BJ (cell line): ENCODE measurements around the gene CA10. TPM values are rescaled to one million over a fixed set of nuclear protein-coding genes. Genes with fewer than 3 reads are reported as not detected.

Experiments used
- CTCF ChIA-PET: fragments of 350-600 bp; formaldehyde crosslinking; extraction: SDS; loops from one replicate; lab custom pipeline; 2021; ENCODE audit warnings: antibody characterized with exemption, inconsistent platforms; lab: Yijun Ruan, JAX
- POLR2A ChIA-PET: fragments of 300-600 bp; sonication (Branson Sonifier 250); formaldehyde crosslinking; extraction: SDS; loops from one replicate; lab custom pipeline; 2021; ENCODE audit warnings: antibody characterized with exemption; lab: Charles Lee
- DNase-seq: peaks from one replicate; pipeline ENCODE4 v3.0.0-alpha.2; 2011; ENCODE audit warnings: low read depth
- H3K27me3 ChIP-seq: 2 replicates; pipeline ENCODE4 v1.6.0; 2011; ENCODE audit warnings: low read length; ENCODE audit not compliant: control insufficient read depth, insufficient read depth
- H3K36me3 ChIP-seq: 2 replicates; pipeline ENCODE4 v1.5.1; 2011; ENCODE audit warnings: low read length; ENCODE audit not compliant: control insufficient read depth, insufficient read depth
- H3K4me3 ChIP-seq: 2 replicates; pipeline ENCODE4 v1.5.1; 2011; ENCODE audit warnings: low read depth, mild to moderate bottlenecking, control low read depth, low read length
- CTCF ChIP-seq: IDR thresholded peaks from 2 replicates; pipeline ENCODE4 v1.5.1; 2011; ENCODE audit warnings: low read depth, mild to moderate bottlenecking, control low read depth, inconsistent platforms, low read length, moderate library complexity; ENCODE audit not compliant: insufficient read depth
- polyA plus RNA-seq: library from polyadenylated mRNA; depleted of rRNA; stranded (reverse); fragments of >200 nt; gene quantifications from 2 replicates; pipeline ENCODE4 v1.2.3, GENCODE V29; 2011

Gene CA10
- polyA plus RNA-seq, 1 experiment = not detected

- Histone ChIP-seq H3K27me3 (no peaks in the 10 kb centered on the region), H3K36me3 (no peaks in the 10 kb centered on the region), H3K4me3 (no peak overlapping the region)
- TF ChIP-seq CTCF = no peak
- no peak for DNase-seq
- ChIA-PET POLR2A (no interaction called here), CTCF (no interaction called here)
Observed at GRCh38 chr17:51630101-51630671, 528.3 kb downstream of the CA10 start.

- Histone ChIP-seq H3K4me3 (no peak overlapping the region), H3K27me3 (no peaks in the 10 kb centered on the region), H3K36me3 (no peaks in the 10 kb centered on the region)
- DNase-seq = no peak
- ChIA-PET POLR2A (no interaction called here), CTCF (no interaction called here)
- no peak for TF ChIP-seq CTCF
Observed at GRCh38 chr17:51629232-51629631, 529.3 kb downstream of the CA10 start.

DNA sequence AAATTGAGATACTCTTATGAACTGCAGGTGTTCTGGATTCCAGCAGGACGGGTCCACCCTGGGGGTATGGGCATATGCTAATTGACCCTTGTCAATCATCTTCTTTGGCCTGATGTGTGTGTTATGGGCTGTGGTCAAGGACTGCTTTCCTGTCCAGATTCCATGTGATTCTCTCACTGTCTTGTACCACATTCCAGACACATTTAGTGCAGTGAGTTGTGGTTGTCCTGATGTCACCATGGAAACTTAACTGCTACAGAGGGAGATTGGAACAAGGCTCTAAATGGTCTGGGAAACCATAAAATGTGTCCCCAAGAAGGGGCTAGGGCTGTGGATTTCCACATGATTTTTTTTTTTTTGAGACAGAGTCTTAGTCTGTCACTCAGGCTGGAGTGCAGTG lies 530.7 kb downstream of the CA10 start:
- DNase-seq = no peak
- Histone ChIP-seq H3K4me3 (no peak overlapping the region), H3K27me3 (no peaks in the 10 kb centered on the region), H3K36me3 (no peaks in the 10 kb centered on the region)
- POLR2A ChIA-PET = no interaction called here
- CTCF ChIA-PET = no interaction called here
- no peak for TF ChIP-seq CTCF

- no peak for TF ChIP-seq CTCF
- CTCF ChIA-PET = no interaction called here
- DNase-seq = no peak
- Histone ChIP-seq H3K27me3 (no peaks in the 10 kb centered on the region), H3K4me3 (no peak overlapping the region), H3K36me3 (no peaks in the 10 kb centered on the region)
- POLR2A ChIA-PET = no interaction called here
Observed at GRCh38 chr17:51618476-51618875, 540.0 kb downstream of the CA10 start.

DNA sequence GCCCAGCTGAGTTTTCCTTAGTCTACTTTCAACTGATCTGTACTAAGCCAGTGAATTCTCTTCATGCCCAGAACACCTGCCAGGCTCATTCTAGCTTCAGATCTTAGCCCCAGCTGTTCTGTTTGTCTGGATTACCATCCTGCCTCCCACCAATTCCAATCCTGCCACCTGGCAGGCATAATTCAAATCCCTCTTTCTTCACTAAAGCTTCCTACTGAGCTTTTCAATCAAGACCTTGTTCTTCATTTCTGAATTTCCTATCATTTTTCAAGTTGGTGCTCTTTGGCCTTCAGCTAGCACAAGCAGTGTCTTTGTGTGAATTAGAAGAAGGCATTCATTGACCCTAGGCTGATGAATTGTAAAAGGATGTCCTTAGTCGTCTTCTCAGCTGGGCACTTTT lies 540.5 kb downstream of the CA10 start:
- ChIA-PET CTCF (no interaction called here), POLR2A (no interaction called here)
- no peak for DNase-seq
- Histone ChIP-seq H3K4me3 (no peak overlapping the region), H3K27me3 (no peaks in the 10 kb centered on the region), H3K36me3 (no peaks in the 10 kb centered on the region)
- no peak for TF ChIP-seq CTCF
